Kasumi-1 (cell line): ENCODE measurements around the gene ACTN4.
"Not testable (repeated sequence)": the region's sequence is repeated elsewhere in the genome, so short reads cannot be mapped to it uniquely, and the experiment has no call there.

Experiments
- DNase-seq, 2 experiments: peaks; one replicate each; lab custom pipeline; 2025; lab: John Stamatoyannopoulos, UW

Gene ACTN4

DNA sequence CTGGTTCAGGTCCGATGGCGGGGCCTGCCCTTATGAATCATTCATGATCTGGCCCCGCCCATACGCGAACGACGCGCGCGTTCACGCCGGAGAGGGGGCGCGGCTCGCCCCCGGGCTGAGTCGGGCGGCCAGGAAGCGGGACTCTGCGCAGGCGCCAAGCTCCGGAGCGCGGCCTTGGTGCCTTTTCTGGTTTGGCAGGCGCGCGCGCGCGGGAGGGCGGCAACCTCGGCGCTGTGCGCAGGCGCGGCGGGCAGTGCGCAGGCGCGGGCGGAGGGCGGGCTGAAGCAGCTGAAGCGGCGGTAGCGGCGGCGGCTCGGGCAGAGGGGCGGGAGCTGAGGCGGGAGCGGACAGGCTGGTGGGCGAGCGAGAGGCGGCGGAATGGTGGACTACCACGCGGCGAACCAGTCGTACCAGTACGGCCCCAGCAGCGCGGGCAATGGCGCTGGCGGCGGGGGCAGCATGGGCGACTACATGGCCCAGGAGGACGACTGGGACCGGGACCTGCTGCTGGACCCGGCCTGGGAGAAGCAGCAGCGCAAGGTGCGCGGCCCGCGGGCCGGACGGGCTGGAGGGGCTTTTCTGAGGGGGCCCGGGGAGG, at the start of gene ACTN4:
Gene ACTN4 (plus strand): TSS at position 282 of the 598 bp plus-strand sequence. CDS start 97 bp downstream, at position 379.
- DNase-seq: peak; percentile 81 to 82

DNA sequence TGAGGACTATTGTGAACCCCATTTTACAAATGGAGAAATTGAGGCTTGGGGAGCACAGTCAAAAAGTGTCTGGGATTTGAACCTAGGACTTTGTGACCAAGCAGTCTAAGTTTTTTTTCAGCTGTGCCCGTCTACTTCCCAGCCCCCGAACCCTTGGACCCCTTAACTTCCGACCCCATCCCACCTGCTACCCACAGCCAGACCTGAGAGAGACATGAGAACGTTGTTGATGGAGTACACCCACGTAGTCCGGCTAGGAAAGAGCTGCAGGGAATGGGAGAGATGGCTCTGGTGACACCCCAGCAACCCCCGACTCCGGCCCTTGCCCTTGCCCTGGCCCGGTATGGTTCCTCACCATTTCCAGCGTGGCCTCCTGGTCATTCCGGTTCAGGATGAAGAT, 47.7 kb upstream of the ACTN4 start:
- no peak for DNase-seq

DNA sequence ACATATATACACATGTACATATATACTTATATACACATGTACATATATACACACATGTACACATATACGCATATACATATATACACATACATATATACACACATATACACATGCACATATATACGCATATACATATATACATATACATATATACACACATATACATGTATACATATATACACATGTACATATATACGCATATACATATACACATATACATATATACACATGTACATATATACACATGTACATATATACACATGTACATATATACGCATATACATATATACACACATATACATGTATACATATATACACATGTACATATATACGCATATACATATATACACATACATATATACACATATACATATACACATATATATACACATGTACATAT, 44.6 kb upstream of the ACTN4 start:
- not testable (repeated sequence) for DNase-seq

DNA sequence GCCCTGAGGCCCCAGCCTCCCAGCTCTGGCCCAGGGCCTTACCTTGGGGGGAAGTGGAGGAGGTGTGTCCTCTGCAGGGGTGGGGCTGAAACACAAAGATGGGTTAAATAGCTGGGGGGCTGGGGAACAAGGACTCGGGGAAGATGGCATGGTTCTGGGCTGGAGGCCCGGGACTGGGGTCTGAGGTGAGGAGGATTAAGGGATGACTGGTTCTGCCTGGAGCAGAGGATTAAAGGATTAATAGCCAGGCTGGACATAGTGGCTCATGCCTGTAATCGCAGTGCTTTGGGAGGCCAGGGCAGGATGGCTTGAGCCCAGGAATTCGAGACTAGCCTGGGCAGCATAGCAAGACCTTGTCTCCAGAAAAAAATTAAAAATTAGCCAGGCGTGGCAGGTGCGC, 41.3 kb upstream of the ACTN4 start:
- no peak for DNase-seq

DNA sequence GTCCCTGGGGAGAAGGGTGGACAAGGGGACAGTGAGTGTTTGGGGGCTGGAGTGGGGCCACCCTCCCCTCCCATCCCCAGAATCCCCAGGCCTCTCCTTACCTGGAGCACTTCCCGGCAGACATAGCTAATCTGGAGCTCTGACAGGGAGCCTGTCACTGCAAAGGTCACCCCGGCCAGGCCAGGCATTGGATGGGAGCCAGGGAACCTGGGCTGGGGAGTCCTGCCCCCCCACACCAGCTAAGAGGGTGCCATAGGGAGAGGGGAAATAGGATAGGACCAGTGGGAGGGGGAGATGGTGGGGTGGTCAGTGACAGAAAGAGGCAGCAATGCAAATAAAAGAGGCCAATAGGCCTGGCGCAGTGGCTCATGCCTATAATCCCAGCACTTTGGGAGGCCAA, 33.2 kb upstream of the ACTN4 start:
- no peak for DNase-seq

DNA sequence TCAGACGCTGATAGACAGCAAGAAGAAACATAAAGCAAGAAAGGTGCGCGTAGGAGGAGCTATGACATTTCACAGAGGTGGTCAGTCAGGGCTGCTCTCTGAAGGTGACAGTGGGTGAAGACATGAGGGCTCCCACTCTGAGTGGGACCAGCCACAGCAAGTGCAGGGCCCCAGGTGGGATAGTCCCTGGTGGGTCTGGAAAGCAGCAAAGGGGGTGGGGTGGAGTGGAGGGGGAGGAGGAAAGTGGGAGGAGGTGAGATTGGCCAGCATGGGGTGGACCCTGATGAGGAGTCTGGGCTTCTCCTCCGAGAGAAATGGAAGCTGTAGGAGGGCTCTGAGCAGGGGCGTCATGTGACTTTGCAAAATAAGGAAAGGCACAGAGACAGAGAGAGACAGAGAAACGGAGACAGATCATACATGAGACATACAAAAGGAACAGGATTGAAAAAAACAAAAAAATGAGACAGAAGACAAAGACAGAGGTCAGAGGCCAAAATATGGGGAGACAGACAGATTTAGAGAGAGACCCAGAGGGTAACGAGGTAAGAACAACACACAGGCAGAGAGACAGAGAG, 32.4 kb upstream of the ACTN4 start:
- no peak for DNase-seq

DNA sequence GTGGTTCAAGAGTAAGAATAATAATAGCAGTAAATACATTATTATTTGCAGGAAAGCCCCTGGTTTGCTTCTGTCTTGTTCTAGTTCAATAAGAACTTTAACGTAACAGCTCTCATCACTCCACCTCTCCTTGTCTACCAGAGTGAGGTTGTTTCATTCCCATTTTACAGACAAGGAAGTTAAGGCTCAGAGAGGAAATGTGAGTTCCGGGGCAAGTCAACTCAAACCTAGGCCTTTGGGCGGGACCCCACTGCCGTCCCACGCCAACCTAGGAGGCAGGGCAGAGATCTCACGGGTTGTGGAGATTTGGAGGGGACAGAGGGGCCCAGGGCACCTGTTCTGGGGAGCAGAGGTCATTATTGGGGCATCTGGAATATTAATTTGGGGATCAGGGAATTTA, 31.2 kb upstream of the ACTN4 start:
- no peak for DNase-seq

DNA sequence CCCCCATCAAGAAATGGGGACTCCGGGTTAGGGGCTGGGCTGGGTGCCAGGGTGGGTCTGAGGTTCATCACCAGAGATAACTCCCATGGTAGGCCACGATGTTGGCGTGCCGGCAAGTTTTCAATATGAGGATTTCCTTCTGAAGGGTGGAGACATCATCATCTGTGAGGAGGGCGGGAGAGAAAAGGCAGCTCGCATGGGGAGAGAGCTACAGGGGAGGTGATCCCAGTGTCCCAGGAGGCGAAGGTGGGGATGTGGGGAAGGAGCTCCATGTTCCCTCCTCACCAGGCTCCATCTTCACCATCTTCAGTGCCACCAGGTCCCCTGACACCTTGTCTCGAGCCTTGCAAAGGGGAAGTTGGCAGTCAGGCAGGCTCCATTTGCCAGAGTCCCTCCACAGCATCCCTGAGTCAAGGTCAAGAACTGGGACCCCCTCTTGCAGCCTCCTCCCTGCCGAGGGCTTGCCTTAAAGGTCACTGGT, 30.1 kb upstream of the ACTN4 start:
- DNase-seq: no peak

DNA sequence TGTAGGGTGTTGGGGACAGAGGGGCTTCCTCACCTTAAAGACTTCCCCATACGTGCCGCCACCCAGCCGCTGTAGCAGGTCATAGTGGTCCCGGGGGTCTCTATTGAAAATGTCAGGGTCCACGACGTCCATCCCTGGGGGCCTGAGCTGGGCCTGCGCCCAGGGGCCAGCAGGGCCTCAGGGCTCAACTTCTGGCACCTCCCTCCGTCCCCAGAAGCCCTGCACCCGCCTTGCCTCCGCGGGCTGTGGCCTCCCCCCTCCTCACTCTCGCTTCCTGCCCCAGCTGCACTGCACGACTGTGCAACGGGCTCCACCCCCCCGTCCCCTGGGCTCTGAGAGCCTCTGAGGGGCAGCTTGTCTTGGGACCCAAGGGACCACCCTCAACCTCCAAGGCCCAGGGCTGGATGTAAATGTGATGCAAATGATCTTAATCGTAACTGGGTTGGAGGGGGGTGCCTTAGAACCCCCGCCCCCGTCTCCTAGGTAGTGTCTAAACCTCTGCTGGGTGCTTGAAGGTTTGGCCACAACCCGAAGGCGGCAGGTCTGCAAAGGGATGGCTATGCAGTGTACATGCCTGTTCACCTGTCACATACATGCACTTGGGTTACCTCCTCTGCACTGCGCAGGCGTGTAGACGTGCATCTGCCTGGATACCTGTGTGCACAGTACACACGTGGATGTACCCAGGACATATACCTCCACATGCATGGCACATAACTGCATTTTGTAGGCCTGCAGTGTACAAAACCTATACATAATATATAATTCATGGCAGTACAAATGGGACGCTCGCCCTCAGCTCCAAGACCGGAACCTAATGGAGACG, 29.5 kb upstream of the ACTN4 start, which contains the start of gene MAP4K1:
Gene MAP4K1 (minus strand): TSS at position 190 of the 826 bp plus-strand sequence. CDS start 58 bp downstream, at position 132.
- peak; percentile 49 to 58 for DNase-seq

DNA sequence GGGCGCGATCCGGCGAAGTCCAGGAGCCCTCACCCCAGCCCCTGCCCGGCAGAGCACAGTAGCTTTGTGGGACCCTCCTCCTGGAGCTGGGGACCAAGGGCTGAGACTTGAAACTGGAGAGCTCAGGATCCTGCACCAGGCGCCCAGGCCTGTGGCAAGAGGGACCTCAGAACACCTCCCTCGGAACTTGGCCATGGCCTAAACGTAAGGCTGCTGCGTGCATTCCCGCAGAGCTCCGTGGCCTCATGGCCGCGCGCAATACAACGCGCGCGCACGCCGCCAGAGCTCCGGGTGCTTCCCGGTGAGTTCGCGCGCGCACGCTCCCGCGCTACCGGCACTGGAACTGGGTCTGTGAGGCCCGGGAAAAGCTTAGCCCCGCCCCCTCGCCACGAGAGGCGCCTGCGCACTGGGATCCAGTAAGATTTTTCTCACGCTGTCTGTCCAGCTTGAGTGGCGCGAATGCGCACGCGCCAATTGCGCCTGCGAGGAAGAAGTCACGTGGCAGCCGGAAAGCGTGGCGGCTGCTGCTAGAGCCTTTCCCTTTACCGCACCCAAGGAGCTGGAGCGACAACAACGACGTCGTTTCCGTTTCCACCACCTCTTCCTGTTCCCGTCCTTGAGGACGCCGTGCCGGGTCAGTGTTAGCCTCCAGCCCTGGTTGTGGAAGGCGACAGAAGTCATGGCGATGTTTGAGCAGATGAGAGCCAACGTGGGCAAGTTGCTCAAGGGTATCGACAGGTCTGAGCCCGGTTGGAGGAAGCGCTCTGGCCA, 28.7 kb upstream of the ACTN4 start, which contains the start of gene EIF3K:
Gene EIF3K (plus strand): TSS at position 599 of the 771 bp plus-strand sequence. CDS start 81 bp downstream, at position 680.
- peak; percentile 98 for DNase-seq

DNA sequence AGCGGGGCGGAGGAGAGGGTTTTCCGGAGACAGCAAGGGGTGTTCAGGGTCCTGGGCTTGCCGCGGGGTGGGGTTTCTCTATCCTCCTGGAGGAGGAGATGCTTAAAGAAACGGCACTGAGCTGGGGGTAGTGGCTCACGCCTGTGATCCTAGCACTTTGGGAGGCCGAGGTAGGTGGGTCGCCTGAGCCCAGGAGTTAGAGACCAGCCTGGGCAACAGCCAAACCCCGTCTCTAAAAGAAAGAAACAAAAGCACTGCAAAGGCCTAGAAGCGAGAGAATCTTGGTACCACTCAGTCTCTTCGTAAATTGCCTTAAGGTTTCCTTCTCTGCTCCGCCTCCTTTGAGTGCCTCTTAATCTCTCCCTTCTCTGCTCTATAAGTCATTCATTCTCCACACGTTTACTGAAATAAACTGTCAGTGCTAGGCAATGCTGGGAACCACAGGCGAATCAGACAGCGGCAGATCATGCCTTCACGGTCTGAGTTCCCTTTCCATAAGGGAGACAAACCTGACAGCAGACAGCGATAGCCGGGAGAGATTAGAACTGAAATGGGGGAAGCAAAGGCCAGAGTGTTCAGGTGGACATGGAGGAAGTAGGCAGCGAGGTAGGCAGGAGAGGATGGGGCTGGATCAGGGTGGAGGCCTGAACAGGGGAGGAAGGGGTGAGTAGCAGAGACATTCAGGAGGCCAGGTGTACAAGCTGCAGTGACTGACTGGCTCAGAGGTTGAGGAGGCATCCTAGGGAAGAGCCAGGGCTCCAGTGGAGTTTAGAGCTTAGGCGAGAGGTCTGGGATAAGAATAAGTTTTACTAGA, 27.9 kb upstream of the ACTN4 start:
- no peak for DNase-seq

DNA sequence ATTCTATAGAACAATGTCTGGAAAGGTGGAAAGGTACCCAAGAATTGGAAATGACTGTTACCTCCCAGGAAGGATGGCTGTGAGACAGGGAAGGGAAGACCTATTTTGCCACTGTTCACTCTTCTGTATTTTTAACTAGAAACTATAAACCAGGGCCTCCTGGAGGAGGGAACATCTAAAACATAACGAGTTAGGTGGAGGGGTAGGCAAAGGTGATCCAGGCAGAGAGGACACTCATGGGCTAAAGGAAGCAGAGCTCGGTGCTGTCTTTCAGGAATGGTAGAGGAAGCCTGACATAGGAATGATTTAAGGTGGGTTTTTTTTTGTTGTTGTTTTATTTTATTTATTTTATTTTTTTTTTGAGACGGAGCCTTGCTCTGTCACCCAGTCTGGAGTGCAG, 22.6 kb upstream of the ACTN4 start:
- no peak for DNase-seq

DNA sequence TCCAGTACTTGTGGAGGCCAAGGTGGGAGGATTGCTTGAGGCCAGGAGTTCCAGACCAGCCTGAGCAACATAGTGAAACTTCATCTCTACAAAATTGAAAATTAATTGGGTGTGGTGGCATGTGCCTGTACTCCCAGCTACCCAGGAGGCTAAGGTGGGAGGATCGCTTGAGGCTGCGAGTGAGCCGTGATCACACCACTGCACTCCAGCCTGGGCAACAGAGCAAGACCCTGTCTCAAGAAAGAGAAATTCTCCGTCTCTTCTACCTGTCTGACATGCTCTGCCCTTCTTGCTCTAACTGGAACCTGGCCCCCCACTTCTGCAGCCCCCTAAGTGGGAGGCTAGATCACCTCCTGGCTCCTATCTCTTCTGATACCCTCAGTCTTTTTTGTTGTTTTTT, 21.0 kb upstream of the ACTN4 start:
- no peak for DNase-seq

DNA sequence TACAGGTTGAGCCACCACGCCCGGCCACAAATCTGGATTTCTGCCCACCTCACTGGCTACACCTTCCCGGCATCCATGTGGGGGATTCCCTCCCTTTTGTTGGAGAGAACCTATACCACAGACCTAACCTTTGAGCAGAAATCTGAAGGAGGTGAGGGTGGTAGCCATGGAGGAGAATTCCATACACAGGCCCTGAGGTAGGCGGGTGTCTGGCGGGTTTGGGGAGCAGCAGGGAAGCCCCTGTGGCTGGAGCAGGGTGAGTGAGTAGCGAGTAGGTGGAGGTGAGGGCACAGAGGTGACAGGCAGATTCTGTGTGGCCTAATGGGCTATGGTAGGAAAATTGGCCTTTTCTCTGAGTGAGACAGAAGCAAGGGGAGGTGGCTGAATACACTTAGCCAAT, 17.9 kb upstream of the ACTN4 start:
- DNase-seq: no peak

DNA sequence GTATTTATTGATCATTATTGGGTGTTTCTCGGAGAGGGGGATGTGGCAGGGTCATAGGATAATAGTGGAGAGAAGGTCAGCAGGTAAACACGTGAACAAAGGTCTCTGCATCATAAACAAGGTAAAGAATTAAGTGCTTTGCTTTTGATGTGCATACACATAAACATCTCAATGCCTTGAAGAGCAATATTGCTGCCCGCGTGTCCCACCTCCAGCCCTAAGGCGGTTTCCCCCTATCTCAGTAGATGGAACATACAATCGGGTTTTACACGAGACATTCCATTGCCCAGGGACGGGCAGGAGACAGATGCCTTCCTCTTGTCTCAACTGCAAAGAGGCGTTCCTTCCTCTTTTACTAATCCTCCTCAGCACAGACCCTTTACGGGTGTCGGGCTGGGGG, 16.1 kb upstream of the ACTN4 start:
- not testable (repeated sequence) for DNase-seq

DNA sequence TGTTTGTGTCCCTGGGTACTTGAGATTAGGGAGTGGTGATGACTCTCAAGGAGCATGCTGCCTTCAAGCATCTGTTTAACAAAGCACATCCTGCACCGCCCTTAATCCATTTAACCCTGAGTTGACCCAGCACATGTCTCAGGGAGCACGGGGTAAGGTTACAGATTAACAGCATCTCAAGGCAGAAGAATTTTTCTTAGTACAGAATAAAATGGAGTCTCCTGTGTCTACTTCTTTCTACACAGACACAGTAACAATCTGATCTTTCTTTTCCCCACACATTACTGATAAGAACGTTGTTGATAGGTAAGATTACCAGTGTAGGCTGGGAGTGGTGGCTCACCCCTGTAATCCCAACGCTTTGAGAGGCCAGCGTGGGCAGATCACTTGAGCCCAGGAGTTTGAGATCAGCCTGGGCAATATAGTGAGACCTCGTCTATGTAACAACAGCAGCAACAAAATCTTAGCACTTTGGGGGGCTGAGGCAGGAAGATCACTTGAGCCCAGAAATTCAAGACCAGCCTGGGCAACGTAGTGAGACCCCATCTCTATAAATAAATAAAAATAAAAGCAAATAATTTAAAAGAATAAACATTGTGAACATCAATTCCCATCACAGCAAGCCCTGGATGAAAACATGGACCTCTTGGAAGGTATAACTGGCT, 15.5 kb upstream of the ACTN4 start:
- not testable (repeated sequence) for DNase-seq

DNA sequence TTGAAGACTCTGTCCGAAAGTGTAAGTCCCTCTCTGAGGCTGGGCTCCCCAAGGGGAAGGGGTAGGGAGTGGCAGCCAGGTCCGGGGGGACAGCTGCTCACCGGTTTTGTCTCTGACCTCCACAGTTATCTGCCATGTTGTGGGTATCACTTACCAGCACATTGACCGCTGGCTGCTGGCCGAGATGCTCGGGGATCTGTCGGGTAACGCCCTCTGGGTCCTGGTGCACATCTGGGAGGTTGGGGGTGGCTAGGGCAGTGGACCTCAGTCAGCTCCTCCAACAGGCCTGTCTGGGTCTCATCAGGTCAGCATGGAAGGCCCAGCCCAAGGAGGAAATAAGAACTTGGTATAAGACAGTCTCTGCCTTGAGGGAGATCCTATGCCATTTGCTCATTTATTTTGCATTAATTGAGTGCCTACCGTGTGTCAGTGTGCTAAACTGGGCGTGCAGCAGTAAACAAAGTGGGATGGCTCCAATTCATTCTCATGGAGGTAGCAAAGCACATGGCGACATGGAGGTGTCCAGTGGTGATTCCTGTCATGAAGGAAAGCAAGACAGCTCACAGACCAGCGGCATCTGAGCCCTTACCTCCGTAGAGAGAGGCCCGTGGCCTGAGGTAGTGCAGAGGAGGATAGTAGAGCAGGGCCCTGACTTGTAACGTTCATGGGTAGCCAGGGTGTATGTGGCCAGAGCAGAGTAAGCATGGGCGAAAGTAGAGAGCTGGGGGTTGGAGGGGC, 14.8 kb upstream of the ACTN4 start:
- no peak for DNase-seq

DNA sequence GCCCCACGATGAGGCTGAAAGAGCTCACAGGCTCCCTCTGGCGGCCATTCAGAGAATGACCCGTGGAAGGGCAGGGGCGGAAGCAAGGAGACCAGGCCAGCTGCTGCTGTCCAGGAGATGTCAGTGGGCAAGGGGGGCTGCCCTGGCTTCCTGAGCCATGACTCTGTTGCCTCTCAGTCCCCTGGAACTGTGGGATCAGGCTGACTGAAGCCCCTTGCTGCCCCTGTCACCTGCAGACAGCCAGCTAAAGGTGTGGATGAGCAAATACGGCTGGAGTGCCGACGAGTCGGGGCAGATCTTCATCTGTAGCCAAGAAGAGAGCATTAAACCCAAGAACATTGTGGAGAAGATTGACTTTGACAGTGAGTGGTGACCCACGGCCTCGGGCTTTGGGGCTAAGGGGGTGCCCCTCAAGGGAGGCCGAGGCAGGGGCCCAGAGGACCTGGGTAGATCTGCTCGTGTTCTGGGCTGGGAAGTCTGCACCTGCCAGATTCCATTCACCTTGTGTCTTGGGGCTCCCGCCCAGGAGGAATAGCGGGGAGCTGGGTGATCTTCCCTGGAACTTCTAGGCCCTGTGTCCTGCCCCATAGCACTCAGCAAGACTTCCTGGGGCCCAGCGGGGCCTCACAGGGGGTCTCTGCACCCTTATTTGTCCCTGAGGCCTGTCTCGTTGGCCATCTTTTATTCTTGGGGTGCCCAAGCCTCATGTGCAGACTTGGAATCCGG, 12.5 kb upstream of the ACTN4 start:
- peak; percentile 52 to 54 for DNase-seq
